Activated CD8-positive, alpha-beta memory T cell treated with anti-CD3 and anti-CD28 coated beads for 36 hours (primary cell): ENCODE data around the gene DYNC2LI1. TPM values are rescaled to one million over a fixed set of nuclear protein-coding genes. Genes with fewer than 3 reads are reported as not detected.

Experiments used
- total RNA-seq, 2 experiments: library from RNA; stranded (reverse); gene quantifications; one replicate each; pipeline ENCODE4 v1.2.3, GENCODE V29; 2021

Gene DYNC2LI1
- total RNA-seq, 2 experiments from 2014 or later, result 11.8 to 13.1 TPM

Other genes with a start within 250 kb of the DYNC2LI1 start
- 10 to 100 TPM; 52.7 to 54.2 TPM for gene THADA, start 178.0 kb upstream of the DYNC2LI1 start, total RNA-seq
- gene PLEKHH2, start 136.8 kb upstream of the DYNC2LI1 start, total RNA-seq, result under 1 TPM; 0.50 to 0.70 TPM
- under 1 TPM in 1 of 2 experiments, not detected in 1; 0.21 TPM for gene C1GALT1C1L, start 97.6 kb upstream of the DYNC2LI1 start, total RNA-seq
- not detected for gene ABCG5, start 64.8 kb downstream of the DYNC2LI1 start, total RNA-seq
- gene ABCG8, start 64.9 kb downstream of the DYNC2LI1 start, total RNA-seq, result not detected
- gene LRPPRC, start 221.9 kb downstream of the DYNC2LI1 start, total RNA-seq, result 100 to 1,000 TPM; 181 to 190 TPM